ENCODE data around the gene SYNJ2BP. TPM values are rescaled to one million over a fixed set of nuclear protein-coding genes. Genes with fewer than 3 reads are reported as not detected.

Gene SYNJ2BP
- total RNA-seq, 1 experiment from 2014 or later = 24.8 TPM

DNA sequence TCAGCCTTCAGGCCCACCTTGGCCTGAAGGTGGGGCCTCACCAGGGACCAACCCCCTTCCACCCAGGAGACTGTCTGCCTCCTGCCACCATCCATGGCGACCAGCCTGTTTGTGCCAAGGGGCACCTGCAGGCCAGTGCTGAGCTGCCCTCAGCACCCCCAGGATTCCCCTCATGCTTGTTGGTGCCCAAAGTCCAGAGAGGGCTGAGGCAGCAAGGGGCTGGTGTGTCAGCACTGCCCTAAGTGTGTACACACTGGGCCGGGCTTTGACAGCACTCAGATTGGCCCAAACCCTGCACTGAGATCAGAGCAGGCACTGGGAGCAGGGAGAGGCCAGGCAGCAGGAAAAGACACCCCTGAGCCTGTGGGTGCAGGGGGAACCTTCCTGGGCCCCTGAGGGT lies 18.6 kb downstream of the SYNJ2BP start:
- BruUV-seq (replicated peaks) = no TSS peak
- Mint-ChIP-seq H3K4me3 (ENCODE audit: low read depth, unreplicated experiment) (no peak overlapping the region), H3K9me3 (ENCODE audit: low read depth, unreplicated experiment) (no peaks in the 10 kb centered on the region), H3K27me3 (ENCODE audit: unreplicated experiment) (no peaks in the 10 kb centered on the region), H3K27ac (ENCODE audit: unreplicated experiment) (no peak overlapping the region), H3K4me1 (ENCODE audit: low read depth, unreplicated experiment) (no peaks in the 10 kb centered on the region), H3K36me3 (ENCODE audit: insufficient read depth, unreplicated experiment) (no peaks in the 10 kb centered on the region)
- TF ChIP-seq, protein P1, sequence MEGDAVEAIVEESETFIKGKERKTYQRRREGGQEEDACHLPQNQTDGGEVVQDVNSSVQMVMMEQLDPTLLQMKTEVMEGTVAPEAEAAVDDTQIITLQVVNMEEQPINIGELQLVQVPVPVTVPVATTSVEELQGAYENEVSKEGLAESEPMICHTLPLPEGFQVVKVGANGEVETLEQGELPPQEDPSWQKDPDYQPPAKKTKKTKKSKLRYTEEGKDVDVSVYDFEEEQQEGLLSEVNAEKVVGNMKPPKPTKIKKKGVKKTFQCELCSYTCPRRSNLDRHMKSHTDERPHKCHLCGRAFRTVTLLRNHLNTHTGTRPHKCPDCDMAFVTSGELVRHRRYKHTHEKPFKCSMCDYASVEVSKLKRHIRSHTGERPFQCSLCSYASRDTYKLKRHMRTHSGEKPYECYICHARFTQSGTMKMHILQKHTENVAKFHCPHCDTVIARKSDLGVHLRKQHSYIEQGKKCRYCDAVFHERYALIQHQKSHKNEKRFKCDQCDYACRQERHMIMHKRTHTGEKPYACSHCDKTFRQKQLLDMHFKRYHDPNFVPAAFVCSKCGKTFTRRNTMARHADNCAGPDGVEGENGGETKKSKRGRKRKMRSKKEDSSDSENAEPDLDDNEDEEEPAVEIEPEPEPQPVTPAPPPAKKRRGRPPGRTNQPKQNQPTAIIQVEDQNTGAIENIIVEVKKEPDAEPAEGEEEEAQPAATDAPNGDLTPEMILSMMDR (IDR thresholded peaks at IDR 0.05; ENCODE audit: unreplicated experiment) = no peak
- DNase-seq = no peak
- CTCF ChIA-PET = no interaction called here
- intact Hi-C loops (cut with micrococcal nuclease; ENCODE audit: unreplicated experiment) = no loop called here

DNA sequence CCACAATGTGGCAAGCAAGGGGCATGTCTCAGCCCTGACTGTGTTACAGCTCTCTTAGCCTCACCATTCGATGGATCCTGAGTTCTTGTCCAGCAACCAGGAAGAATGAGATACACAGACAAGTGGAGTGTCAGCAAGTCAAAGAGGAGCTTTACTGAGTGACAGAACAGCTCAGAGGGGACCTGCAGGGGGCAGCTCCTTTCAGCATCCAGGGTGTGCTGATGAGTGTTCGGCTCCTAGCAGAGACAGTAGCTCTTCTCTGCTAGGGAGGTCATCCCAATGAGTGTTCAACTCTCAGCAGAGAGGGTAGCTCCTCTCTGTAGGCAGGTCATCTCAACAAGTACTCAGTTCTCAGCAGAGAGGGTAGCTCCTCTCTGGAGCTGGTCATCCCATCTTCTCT lies 19.1 kb downstream of the SYNJ2BP start:
- Mint-ChIP-seq H3K4me1 (ENCODE audit: low read depth, unreplicated experiment) (no peaks in the 10 kb centered on the region), H3K27ac (ENCODE audit: unreplicated experiment) (no peak overlapping the region), H3K4me3 (ENCODE audit: low read depth, unreplicated experiment) (no peak overlapping the region), H3K9me3 (ENCODE audit: low read depth, unreplicated experiment) (no peaks in the 10 kb centered on the region), H3K36me3 (ENCODE audit: insufficient read depth, unreplicated experiment) (no peaks in the 10 kb centered on the region), H3K27me3 (ENCODE audit: unreplicated experiment) (no peaks in the 10 kb centered on the region)
- TF ChIP-seq, protein P1 (IDR thresholded peaks at IDR 0.05; ENCODE audit: unreplicated experiment) = no peak
- CTCF ChIA-PET = no interaction called here
- no peak for DNase-seq
- intact Hi-C loops (cut with micrococcal nuclease; ENCODE audit: unreplicated experiment) = no loop called here
- BruUV-seq (replicated peaks) = no TSS peak

DNA sequence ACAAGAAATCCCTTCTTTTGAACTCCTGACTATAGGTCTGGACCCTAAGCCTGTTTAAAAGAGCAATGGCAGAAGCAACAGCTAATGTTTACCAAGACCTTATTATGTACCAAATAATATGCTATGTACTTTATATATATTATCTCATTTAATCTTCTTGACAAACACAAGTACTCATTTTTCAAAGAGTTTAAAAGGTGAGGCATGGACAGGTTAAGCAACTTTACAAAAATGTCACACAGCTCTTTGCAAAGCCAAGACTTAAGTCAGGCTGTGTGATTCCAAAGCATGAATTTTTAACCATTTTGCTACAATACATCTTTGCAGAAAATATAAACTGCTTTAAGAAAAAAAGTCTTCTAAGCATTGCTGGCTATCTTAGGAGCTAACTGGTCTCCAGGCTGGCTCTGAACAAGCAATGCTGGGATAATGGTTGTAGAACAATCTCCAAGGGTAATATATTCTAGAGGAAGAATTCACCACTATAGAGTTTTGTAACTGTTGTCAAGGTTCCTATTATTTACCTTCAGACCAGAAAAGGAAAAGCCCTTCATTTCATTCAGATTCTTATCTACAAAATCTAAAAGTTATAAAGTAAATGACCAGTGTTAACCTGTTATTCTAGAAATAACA lies 22.1 kb downstream of the SYNJ2BP start:
- H3K4me3 Mint-ChIP-seq (ENCODE audit: low read depth, unreplicated experiment) = no peak overlapping the region
- no peak overlapping the region for H3K27ac Mint-ChIP-seq (ENCODE audit: unreplicated experiment)
- no peaks in the 10 kb centered on the region for H3K4me1 Mint-ChIP-seq (ENCODE audit: low read depth, unreplicated experiment)
- H3K9me3 Mint-ChIP-seq (ENCODE audit: low read depth, unreplicated experiment) = no peaks in the 10 kb centered on the region
- BruUV-seq (replicated peaks) = no TSS peak
- TF ChIP-seq, protein P1 (IDR thresholded peaks at IDR 0.05; ENCODE audit: unreplicated experiment) = no peak
- H3K36me3 Mint-ChIP-seq (ENCODE audit: insufficient read depth, unreplicated experiment) = no peaks in the 10 kb centered on the region
- CTCF ChIA-PET = no interaction called here
- H3K27me3 Mint-ChIP-seq (ENCODE audit: unreplicated experiment) = no peaks in the 10 kb centered on the region
- DNase-seq = no peak
- intact Hi-C loops (cut with micrococcal nuclease; ENCODE audit: unreplicated experiment) = no loop called here

GRCh38 chr14:70392676-70393075 lies 24.2 kb downstream of the SYNJ2BP start:
- H3K4me1 Mint-ChIP-seq (ENCODE audit: low read depth, unreplicated experiment) = no peaks in the 10 kb centered on the region
- H3K36me3 Mint-ChIP-seq (ENCODE audit: insufficient read depth, unreplicated experiment) = no peaks in the 10 kb centered on the region
- CTCF ChIA-PET = interaction anchor here (0.5 kb wide), 1 partner anchor 249 kb away, joined by 11 read pairs; no protein-coding TSS in a partner anchor
- TF ChIP-seq, protein P1 (IDR thresholded peaks at IDR 0.05; ENCODE audit: unreplicated experiment) = no peak
- BruUV-seq (replicated peaks) = no TSS peak
- no peaks in the 10 kb centered on the region for H3K9me3 Mint-ChIP-seq (ENCODE audit: low read depth, unreplicated experiment)
- H3K4me3 Mint-ChIP-seq (ENCODE audit: low read depth, unreplicated experiment) = no peak overlapping the region
- H3K27ac Mint-ChIP-seq (ENCODE audit: unreplicated experiment) = no peak overlapping the region
- DNase-seq = no peak
- no peaks in the 10 kb centered on the region for H3K27me3 Mint-ChIP-seq (ENCODE audit: unreplicated experiment)
- intact Hi-C loops (cut with micrococcal nuclease; ENCODE audit: unreplicated experiment) = no loop called here
